Measurements from ENCODE around the gene ZKSCAN5.
"Not testable (repeated sequence)": the region's sequence is repeated elsewhere in the genome, so short reads cannot be mapped to it uniquely, and the experiment has no call there.

The ZKSCAN5 gene

DNA sequence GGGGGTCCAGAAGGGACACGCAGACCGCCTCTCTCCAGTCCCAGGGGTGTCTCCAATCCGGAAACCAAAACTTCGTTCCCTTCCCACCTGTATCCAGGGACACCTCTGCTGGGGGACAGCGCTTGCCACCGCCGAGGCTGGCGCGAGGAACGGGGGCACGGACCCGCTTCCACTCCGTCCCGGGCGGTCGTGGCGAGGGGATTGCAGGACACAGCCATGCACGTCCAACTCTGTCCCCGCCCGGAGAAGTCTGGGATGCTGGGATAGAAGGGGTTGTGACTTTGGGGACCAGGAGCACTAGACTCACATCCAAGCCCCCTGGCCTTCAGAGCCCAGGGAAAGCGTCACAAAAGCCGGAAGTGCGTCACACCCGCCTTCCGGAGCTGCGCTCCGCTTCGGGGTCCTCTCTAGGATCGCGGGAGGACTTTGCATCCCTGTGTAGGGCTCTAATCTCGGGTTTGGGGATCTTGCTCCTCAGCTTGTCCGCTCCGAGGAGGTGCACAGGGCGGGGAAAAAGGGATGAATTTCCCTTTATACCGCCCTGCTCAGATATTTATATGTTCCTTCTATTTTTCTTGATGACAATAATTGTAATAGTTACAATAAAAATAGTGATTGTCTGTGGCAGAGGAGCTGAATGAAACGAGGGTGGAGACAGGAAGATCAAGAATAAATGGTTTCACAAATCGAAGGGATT, 47.5 kb downstream of the ZKSCAN5 start, which contains the start of gene FAM200A:
Gene FAM200A, minus strand, starts transcription at position 348 of the 697 bp plus-strand sequence. CDS start 3,707 bp downstream, outside the sequence.
- peak; percentile 63 to 72 for DNase-seq (ENCODE audit: low read depth in 2 of 2)

DNA sequence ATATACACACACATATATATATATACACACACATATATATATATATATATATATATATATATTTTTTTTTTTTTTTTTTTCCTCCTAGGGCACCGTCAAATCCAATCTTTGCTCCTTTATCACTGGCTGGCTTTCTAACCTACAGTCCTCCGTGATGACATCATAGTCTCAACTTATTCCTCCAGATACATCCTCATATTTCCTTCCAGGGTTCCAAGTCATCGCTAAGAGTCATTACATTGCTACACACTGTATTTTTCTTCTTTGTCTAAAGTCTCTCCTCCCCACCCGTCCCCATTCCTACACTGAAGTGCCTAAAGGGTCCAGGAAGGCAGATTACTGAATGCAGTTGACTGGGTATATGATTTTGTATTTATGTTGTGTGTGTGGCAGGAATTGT, 48.6 kb downstream of the ZKSCAN5 start:
- no peak for DNase-seq (ENCODE audit: low read depth in 2 of 2)

DNA sequence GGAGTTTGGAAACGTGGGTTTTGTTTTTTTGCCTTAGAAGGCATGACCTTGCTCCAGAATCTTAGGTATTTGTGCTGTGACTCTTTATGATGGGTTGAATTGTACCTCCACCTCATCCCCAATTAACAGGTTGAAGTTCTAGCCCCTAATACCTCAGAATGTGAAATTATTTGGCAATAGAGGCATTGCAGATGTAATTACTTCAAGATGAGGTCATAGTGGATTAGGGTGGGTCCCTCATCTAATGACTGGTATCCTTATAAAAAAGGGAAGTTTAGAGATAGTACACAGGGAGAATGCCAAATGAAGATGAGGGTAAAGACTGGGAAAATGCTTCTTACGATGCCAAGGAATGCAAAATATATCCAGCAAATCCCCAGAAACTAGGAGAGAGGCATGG, 50.5 kb downstream of the ZKSCAN5 start:
- DNase-seq (ENCODE audit: low read depth in 2 of 2): no peak

DNA sequence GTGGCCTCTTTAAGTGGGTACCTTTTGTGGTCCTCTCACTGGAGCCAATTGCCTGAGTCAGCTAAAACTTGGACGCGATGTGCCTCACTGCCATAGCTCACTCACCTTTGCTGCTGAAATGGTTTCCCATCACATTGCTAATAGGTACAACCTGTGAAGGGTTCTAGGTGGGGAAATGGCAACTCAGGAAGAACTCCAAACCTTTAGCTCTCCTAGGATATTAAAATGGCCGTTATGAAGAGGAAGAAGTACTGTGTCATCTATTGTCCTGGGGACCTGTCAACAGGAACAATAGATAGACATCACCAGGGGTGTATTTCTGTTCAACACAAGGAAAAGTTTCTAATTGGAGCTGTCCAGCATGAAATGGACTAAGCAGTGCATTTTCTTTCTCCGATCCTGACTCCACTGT, 52.7 kb downstream of the ZKSCAN5 start:
- no peak for DNase-seq (ENCODE audit: low read depth in 2 of 2)

DNA sequence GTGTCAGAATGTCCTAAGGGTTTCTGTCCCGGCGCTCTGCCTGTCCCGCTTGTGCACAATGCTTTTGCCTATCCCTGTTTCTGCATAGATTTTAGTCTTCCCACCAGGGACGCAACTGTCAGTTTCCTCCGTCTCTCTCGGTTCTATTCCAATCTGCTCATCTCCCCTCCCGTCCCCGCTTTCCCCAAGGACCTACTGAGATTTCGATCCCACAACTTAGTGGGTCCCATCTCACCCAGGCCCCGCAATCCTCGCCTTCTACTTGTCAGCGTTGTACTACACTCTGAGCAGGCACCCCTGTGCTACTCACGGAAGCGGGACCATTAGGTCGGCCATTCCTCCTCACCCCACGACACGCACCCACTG, 53.5 kb downstream of the ZKSCAN5 start:
- DNase-seq (ENCODE audit: low read depth in 2 of 2): no peak

DNA sequence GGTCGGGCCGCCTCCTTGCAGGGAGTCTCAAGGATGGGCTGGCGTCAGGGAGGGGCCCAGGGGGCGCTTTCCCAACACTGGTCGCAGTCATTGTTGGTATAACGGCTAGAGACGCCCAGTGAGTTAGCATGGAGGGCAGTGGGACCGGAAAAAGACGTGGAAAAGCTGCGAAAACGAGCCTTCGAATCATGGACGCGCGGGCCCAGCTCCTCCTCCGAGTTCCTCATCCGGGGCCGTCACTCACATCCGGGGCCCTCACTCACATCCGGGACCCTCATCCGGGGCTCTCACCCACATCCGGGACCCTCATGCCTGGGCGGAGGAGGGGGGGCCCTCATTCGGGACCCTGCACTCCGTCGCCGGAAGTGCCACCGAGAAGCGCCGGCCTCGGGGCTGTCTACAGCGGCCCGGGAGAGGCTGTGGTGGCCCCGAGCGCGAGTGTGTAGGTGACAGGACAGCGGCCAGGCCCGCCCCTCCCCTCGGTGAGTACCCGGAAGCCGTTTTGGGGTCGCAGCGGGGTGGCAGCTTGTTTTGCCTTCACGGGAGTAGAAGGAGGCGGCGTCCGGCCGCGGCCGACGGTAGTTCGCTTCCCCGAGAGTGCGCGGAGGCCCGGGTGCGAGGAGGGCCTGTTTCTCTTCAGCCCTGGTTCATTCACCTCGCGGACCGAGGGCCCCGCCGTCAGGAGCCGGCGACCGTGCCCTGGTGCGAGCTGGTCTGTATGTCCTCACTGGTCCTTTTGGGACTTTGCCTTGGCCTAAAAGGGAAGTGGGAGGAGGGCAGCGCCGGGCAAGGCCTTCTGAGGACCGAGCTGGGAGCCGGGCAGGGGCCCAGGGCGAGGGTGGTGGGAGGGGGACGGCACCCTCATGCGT, 54.1 kb downstream of the ZKSCAN5 start, which contains the start of gene ZNF655:
Gene ZNF655, plus strand, starts transcription at position 337 of the 869 bp plus-strand sequence. CDS start 1,918 bp downstream, outside the sequence.
- peak; percentile 74 to 75 for DNase-seq (ENCODE audit: low read depth in 2 of 2)

GRCh38 chr7:99559175-99559915, 54.9 kb downstream of the ZKSCAN5 start:
- DNase-seq (ENCODE audit: low read depth in 2 of 2): no peak

DNA sequence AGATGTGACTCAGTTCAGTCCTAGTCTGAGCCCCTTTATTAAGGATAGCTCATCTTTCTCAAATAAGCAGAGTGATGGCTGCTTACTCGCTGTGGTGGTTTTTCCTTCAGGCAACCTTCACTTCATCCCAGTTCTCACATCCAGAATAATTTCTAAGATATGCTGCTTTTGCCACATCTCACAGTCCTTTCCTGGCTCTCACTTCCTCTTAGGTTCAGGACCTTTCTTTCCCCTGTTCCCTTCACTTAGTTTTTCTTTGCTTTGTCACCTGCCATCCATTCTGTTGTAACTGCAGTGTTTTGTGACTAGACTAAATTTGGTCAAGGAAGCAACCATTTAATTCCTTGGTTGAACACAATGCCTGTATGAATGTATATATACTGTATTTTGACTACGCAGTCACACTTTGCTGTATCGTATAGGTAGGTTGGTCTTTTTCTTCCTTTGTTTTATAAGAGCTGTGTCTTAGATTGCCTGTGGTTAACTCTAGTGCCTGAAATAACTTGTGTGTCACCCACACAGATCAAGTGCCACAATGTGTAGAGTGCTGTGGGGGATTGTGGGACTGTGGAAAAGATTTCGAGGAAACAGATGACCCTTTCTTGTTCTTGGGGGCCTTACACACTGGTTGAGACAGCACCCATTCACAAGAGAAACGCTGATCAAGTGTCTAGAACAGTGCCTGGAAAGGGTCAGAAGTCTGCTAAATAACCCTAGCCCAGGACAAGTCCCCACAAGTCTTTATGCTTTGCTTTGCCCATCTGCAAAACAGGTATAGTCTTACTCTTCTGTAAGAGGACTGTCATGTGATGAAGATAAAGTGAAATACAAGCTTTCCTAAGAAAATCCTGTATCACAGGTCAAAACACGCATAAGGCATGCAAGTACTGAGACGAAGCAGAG, 56.6 kb downstream of the ZKSCAN5 start:
- no peak for DNase-seq (ENCODE audit: low read depth in 2 of 2)

DNA sequence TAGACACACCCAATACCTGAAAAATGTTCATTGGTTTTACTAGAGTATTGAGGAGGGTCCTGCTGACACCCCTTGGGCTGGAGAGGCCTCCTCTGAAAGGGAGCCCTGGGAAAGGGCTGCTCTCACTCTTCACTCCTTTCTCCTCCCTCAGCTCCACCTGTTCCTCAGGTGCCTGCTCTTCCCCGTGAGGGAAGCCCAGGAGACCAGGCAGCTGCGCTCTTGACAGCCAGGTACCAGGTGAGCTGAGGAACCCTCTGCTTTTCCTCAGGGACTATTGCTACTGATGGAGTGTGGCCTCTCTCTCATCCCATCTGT, 57.2 kb downstream of the ZKSCAN5 start:
- no peak for DNase-seq (ENCODE audit: low read depth in 2 of 2)

DNA sequence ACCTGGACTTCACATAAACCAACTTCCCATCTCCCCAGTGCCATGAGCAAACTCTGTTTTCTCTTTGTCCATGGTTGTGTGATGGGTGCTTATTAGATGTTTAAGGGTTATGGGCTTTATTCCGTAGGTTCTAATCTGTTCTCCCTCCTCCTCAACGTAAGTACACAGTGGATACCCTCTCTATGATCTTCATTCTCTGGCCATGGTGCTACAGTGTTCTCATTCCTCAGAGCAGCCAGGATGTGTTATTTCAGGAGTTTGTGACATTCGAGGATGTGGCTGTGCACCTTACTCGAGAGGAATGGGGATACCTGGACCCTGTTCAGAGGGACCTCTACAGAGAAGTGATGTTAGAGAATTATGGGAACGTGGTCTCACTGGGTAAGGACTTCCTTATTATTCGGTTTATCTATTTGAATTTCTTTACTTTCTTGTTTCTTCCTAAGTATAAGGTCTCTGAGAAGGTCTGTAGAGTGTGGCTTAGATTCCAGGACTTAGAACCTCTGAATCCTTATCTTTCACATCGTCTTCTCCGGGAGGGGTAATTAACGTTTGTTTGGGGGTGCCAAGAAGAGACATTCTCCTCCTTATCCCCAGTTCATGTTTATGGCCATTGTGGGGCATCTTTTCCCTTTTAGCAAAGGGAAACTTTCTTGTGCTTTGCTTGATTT, 57.8 kb downstream of the ZKSCAN5 start:
- no peak for DNase-seq (ENCODE audit: low read depth in 2 of 2)

DNA sequence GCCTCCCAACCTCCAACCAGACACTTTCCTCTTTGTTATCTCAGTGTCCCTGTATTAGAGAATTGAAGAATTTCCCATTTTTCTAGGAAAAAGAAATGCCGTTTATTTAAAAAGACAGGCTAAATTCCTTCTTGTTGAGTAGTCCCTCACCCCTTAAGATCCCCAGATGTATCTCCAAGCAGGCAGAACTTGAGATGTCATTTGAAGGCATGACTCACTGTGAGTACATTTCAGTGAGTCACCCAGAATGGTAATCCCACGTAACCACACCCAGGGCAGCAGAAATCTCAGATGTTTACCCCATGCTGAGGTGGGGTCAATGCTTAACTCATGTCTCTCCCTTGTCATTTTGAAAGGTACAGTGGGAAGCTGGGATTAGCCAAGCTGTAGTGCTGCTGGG, 58.4 kb downstream of the ZKSCAN5 start:
- DNase-seq (ENCODE audit: low read depth in 2 of 2): peak in 1 of 2 donors; percentile 20

DNA sequence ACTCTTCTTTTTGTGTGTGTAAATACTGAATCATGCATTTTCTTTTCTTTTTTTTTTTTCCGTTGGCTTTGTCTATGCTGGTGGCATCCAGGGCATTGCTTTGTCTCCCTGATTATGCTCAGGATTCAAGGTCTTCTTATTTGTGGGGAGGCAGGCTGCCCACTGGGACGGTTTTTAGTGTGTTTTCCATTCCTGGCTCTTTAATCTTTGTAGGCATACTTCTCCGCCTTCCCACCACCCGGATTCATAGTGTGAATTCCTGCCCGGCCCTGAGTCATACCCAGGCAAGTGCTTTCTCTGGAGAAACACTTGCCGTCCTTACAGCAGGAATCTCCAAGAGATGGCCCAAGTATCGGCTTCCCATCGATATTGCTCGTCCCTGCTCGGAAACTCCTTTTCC, 59.2 kb downstream of the ZKSCAN5 start:
- no peak for DNase-seq (ENCODE audit: low read depth in 2 of 2)

GRCh38 chr7:99568770-99569169, 64.3 kb downstream of the ZKSCAN5 start:
- not testable (repeated sequence) for DNase-seq (ENCODE audit: low read depth in 2 of 2)

GRCh38 chr7:99571768-99572167, 67.3 kb downstream of the ZKSCAN5 start:
- DNase-seq (ENCODE audit: low read depth in 2 of 2): no peak

- no peak for DNase-seq (ENCODE audit: low read depth in 2 of 2)
Measured at GRCh38 chr7:99573257-99573656, 68.8 kb downstream of the ZKSCAN5 start.

DNA sequence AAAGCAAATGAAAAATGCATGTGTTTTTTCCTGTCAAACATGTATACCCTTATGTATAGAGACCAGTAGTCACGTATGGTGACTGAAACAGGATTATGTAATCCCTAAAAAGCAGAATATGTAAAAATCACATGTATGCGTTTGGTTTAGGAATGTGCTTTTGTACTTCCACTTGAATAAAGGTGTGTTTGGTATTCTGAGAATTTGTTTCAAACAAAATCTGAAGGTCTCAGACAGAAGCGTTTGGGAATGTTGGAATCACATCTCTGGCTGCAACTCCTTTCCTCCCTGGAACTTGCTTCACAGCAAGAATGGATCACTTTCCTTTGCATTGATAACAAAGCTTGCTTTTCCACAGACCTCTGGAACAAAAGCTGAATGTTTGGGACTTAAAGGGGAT, 71.8 kb downstream of the ZKSCAN5 start:
- no peak for DNase-seq (ENCODE audit: low read depth in 2 of 2)

GRCh38 chr7:99579281-99579955, 75.0 kb downstream of the ZKSCAN5 start:
- no peak for DNase-seq (ENCODE audit: low read depth in 2 of 2)

DNA sequence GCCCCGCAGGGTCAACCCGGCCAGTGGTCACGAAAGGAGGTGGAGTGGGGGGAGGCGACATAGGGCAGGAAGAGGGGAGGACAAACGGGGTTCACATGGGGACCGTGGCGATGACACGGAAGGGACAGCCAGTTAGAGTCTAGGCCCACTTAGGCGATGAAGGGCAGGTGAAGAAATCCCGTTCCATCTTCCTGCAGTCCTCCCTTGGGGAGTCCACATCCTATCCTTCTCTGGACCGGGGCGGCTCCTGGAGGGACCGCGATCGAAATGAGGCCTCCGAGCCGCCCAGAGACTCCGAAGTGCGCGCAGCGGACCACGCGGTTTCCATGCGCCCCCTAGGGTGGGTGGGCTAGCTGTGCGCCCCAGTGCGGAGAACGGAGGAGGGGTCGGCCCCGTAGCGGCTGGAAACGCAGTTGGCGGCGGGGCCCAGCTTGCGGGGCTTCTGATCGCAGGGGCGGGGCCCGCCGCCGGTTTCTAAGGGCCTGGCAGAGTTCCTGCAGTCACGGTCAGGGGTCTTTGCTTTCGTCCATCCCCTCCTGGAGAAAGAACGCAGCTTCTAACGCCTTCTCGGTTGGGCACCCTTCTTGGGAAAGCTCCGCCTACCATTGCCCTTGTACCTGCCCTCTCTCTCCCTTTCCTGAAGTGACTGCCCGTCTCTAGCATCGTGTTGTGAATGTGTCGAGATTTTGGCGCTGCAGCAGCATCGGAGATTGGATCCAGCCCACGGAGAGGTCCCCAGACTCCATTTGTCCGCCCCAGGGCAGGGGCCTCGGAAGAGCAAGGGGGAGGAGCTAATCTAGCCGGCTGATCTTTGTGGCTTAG, 75.7 kb downstream of the ZKSCAN5 start:
- peak; percentile 25 to 38 for DNase-seq (ENCODE audit: low read depth in 2 of 2)

DNA sequence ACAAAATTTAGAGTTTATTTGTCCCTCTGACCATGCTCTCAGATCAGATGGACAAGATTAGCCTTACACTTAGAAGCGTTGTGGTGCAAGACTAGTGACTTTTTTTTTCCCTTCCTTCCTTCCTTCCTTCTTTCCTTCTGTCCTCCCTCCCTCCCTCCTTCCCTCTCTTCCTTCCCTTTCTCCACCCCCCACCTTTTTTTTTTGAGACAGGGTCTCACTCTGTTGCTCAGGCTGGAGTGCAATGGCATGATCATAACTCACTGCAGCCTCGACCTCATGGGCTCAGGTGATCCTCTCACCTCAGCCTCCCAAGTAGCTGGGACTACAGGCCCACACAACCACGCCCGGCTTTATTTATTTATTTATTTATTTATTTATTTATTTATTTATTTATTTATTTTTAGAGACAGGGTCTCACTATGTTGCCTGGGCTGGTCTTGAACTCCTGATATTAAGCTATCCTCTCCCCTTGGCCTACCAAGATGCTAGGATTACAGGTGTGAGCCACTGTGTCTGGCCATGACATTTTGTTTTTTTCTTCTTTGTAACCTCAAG, 76.4 kb downstream of the ZKSCAN5 start:
- not testable (repeated sequence) for DNase-seq (ENCODE audit: low read depth in 2 of 2)
